Measurements from ENCODE around the gene STAT5A.
"Not testable (repeated sequence)": the region's sequence is repeated elsewhere in the genome, so short reads cannot be mapped to it uniquely, and the experiment has no call there.

Gene STAT5A

GRCh38 chr17:42287977-42288802 lies at the start of gene STAT5A:
STAT5A (plus strand) TSS chr17:42288498; CDS start chr17:42289412, 914 bp downstream.
- DNase-seq, result peak; percentile 45

GRCh38 chr17:42239576-42239975 lies 48.7 kb upstream of the STAT5A start:
- DNase-seq, result not testable (repeated sequence)

DNA sequence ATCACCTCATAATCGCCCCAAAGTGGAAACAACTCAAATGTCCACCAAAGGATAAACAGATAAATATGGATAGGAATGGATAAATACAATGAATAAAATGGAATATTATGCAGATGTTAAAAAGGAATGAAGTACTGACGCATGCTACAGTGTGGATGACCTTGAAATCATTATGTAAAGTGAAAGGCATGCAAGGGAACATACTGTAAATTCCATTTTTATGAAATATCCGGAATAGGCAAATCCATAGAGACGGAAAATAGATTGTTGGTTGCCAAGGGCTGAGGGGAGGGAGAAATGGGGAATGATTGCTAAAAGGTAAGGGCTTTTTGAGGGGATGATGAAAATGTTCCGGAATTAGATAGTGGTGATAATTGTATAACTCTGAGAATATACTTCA lies 48.1 kb upstream of the STAT5A start:
- no peak for DNase-seq

DNA sequence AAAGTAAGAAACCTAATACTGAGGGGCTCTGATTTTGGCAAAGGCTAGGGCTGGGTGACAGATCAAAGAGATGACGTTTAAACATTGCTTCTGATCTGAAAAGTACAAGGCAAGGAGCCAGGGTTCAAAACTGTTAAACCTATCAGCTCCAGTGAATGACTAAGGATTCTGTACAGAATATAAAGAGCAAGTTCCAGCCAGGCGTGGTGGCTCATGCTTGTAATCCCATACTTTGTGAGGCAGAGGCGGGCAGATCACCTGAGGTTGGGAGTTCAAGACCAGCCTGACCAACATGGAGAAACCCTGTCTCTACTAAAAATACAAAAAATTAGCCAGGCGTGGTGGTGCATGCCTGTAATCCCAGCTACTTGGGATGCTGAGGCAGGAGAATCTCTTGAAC lies 47.4 kb upstream of the STAT5A start:
- DNase-seq, result not testable (repeated sequence)

DNA sequence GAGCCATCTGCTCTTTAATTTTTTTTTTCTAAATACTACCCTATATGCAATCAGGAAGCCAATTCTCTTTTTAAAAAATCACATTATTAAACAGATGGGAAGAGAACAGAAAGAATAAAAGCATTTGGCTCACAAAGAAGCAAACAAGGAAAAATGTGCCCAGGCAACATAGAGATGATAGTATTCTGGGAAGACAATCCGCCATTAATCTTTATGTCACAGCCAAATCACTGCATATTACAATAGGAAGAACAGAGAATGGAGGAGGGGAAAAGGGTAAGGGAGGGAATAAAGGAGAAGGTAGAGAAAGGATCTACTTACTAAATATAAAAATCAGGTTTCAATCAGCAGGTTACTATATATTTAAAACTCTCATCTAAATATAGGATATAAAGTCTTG lies 46.4 kb upstream of the STAT5A start:
- no peak for DNase-seq

GRCh38 chr17:42243493-42243982 lies 44.8 kb upstream of the STAT5A start:
- no peak for DNase-seq

DNA sequence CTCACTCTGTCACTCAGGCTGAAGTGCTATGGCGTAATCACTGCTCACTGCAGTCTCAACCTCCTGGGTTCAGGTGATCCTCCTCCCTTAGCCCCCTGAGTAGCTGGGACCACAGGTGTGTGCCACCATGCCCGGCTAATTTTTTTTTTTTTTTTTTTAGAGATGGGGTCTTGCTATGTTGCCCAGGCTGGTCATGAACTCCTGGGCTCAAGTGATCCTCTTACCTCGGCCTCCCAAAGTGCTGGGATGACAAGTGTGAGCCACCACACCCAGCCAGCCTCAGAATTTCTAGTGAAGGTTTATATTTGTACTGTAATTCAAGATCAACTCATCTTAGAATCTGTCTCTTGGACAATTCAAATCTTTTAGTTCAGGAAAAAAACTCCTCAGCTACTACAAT lies 44.2 kb upstream of the STAT5A start:
- not testable (repeated sequence) for DNase-seq

DNA sequence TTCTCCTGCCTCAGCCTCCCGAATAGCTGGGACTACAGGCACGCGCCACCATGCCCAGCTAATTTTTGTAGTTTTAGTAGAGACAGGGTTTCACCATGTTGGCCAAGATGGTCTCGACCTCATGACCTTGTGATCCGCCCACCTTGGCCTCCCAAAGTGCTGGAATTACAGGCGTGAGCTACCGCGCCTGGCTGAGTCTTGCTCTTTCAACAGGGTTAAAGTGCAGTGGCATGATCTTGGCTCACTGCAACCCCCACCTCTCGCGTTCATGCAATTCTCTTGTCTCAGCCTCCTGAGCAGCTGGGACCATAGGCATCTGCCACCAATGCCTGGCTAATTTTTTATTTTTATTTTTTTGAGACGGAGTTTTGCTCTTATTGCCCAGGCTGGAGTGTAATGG lies 43.1 kb upstream of the STAT5A start:
- not testable (repeated sequence) for DNase-seq

GRCh38 chr17:42246515-42246914 lies 41.8 kb upstream of the STAT5A start:
- DNase-seq, result no peak

DNA sequence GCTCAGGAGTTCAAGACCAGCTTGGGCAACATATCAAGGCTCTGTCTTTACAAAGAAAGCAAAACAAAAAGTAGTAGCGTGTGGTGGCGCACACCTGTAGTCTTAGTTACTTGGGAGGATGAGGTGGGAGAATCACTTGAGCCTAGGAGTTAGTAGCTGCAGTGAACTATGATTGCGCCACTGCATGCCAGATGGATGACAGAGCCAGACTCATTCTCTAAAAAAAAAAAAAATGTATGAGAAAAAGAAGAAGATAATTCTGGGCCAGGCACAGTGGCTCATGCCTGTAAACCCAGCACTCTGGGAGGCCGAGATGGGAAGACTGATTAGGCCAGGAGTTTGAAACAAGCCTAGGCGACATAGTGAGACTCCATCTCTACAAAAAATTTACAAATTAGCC lies 40.6 kb upstream of the STAT5A start:
- DNase-seq, result no peak

DNA sequence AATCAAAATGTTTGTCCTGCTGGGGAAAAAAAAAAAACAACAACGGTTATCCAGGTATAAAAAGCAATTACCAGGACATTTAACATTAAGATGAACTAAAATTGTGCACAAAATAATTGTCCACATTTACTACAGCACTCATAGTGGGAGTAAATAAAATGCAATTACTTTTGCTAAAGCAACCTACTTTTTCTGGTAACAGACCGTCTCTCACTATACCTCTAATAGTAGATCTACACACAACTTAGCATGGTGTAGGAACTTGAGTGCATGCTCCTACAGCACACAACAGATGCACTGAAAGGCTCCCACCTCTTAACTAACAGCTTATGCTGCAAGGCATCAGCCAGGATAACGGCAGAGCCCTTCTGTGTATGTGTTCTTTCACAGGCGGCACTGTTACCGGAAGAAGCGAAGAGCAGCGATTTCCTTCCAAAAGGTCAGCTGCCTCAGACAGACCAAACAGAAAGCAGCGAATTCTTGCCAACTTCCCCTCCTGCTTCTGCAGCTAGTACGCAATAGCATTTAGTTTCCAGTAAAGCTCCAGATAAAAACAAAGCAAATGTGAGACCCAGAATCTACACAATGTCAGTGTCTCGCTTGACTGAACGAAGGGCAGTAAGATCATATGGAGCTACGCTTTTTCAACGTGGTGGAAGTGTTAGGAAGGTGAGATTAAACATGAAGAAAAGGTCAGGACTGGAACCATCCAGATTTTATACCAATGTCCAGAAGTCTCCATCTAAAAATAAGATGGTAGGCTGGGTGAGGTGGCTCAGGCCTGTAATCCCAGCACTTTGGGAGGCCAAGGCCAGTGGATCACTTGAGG lies 39.7 kb upstream of the STAT5A start:
- peak; percentile 90 for DNase-seq

GRCh38 chr17:42249681-42250446 lies 38.4 kb upstream of the STAT5A start:
- no peak for DNase-seq

GRCh38 chr17:42251115-42251514 lies 37.2 kb upstream of the STAT5A start:
- DNase-seq, result no peak

DNA sequence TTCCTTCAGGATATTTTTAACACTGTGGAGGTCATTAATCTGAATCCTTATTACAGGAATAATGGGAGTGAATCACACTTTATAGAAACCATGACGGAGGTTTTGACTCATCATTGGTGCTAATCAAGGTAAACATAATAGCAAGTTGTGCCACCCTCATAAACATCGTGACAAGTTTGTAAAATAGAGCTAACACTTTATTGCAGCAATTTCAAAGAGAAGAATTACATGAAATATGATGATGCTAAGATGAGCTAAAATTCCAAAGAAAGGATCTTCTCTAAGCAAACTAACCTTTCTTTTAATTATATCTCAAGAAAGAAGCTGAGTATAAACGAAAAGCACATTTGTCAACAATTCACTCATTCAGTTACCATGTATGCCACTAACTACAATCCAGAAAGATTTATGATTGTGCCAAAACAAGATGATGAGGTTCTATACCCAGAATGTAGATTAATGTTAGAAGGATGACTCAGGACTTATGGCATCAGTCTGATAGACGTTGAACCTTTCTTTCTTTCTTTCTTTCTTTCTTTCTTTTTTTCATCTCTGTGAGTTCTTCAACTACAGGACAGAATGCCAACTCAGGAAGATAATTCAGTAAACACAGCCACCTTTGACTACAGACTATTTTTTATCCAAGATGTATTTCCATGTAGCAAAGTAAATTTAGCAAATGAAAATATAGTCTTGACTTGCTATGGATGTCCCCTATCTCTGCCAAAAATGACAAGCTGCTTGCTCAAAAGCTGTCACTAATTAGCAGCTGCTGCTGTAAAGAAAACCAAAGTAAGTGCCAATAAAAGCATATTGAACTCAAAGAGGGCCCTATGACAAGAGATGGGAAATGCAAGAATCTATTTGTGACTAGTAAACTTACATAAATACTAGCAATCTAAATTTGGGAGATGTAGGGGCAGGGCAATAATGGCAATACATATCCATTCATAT lies 35.4 kb upstream of the STAT5A start:
- no peak for DNase-seq

- no peak for DNase-seq
Observed at GRCh38 chr17:42253578-42253977, 34.7 kb upstream of the STAT5A start.

- DNase-seq, result no peak
Observed at GRCh38 chr17:42255445-42255844, 32.9 kb upstream of the STAT5A start.

GRCh38 chr17:42260318-42260717 lies 28.0 kb upstream of the STAT5A start:
- DNase-seq, result no peak

DNA sequence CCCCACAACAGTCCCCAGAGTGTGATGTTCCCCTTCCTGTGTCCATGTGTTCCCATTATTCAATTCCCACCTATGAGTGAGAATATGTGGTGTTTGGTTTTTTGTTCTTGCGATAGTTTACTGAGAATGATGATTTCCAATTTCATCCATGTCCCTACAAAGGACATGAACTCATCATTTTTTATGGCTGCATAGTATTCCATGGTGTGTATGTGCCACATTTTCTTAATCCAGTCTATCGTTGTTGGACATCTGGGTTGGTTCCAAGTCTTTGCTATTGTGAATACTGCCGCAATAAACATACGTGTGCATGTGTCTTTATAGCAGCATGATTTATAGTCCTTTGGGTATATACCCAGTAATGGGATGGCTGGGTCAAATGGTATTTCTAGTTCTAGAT lies 23.9 kb upstream of the STAT5A start:
- not testable (repeated sequence) for DNase-seq

DNA sequence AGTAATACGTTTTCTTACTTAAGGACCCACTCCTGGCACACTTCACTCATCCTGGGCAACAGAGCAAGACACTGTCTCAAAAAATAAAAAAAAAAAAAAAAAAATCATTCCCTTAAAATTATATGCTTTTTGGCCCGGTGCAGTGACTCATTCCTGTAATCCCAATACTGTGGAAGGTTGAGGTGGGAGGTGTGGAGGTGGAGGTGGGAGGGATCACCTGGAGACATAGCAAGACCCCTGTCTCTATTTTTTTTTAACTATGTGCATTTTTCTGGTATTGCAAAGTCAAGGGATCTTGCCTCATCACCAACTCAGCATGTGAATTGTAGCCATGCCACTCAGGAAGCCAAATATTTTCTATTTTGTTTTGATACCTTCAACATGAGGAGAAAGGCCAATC lies 21.8 kb upstream of the STAT5A start:
- DNase-seq, result no peak

GRCh38 chr17:42266918-42267766 lies 21.2 kb upstream of the STAT5A start:
- DNase-seq, result no peak

- no peak for DNase-seq
Observed at GRCh38 chr17:42268236-42268635, 20.1 kb upstream of the STAT5A start.
